ENCODE data around the gene HCST.

Gene HCST

GRCh38 chr19:35949131-35949530 lies 46.8 kb downstream of the HCST start:
- Mint-ChIP-seq H3K27me3 (no peaks in the 10 kb centered on the region), H3K9me3 (no peaks in the 10 kb centered on the region), H3K4me3 (no peak overlapping the region), H3K27ac (ENCODE audit: low read depth) (no peak overlapping the region), H3K36me3 (ENCODE audit: insufficient read depth) (peaks cover 28% of the 10 kb centered on the region), H3K4me1 (peaks cover 58% of the 10 kb centered on the region)
- no peak for DNase-seq (ENCODE audit: low spot score in 2 of 2)
- ATAC-seq (replicated peaks; ENCODE audit: extremely low read depth, poor library complexity, severe bottlenecking): no peak
